ENCODE results near the gene CEP112.

Gene CEP112

DNA sequence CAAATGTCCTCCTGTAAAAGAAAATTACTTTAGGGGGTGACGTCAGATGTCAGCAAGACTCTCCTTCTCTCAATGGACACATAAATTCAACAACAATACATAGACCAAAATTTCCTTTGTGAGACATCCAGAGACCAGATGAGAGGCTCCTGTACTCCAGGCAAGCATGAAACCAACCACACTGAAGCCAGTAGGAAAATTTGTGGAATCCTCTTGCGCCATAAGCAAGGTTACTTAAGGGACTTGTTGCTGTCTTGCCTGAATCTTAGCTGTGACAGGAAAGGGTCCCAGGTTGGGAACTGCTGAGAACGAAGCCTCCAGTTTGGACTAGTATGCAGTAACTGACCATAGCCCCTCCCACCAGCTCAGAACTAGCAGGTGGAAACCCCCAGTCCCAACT, 56.0 kb downstream of the CEP112 start:
- no peak for TF ChIP-seq CTCF (IDR thresholded peaks at IDR 0.05; ENCODE audit: insufficient read depth, missing control alignments)
- DNase-seq (ENCODE audit: insufficient read length, low spot score), result no peak
- no peak for FAIRE-seq

DNA sequence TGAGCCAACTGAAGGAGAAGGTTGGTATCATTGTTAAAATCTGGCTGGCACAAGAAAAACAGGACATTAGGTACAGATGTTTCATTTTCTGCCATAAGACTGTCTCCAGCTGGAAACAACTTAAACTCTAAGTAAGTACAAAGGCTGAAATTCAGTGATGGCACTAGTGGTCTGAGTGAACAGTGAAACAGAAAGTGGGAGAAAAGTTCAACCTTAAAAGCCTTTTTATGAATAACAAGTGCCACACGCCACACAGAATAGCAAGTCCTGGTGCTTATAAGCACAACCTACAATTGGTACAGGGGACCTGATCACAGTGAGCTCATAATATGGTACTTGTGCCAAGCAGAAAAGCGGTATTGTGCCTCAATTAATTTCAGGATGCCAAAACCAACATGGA, 56.7 kb downstream of the CEP112 start:
- FAIRE-seq, result no peak
- no peak for DNase-seq (ENCODE audit: insufficient read length, low spot score)
- no peak for TF ChIP-seq CTCF (IDR thresholded peaks at IDR 0.05; ENCODE audit: insufficient read depth, missing control alignments)

GRCh38 chr17:66129759-66130158, 62.2 kb downstream of the CEP112 start:
- no peak for FAIRE-seq
- no peak for TF ChIP-seq CTCF (IDR thresholded peaks at IDR 0.05; ENCODE audit: insufficient read depth, missing control alignments)
- DNase-seq (ENCODE audit: insufficient read length, low spot score), result no peak

DNA sequence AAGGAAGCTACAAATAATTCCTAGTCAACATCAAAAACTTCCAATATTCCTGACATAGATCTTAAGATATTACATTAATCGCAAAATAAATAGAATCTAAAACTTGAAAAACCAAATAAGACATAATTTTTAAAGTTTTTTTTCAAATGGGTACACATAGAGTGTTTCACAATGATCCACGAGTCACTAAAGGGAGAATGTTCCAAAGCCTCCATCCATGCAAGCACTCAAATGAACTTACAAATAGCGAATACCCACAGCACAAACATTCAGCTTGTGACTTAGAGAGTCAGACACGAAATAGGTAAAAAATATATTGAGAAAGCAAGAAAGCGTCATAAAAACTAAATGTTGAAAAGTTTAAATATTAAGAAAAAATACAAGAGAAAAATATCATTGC, 65.7 kb downstream of the CEP112 start:
- DNase-seq (ENCODE audit: insufficient read length, low spot score) (no peak), FAIRE-seq (no peak)
- no peak for TF ChIP-seq CTCF (IDR thresholded peaks at IDR 0.05; ENCODE audit: insufficient read depth, missing control alignments)

GRCh38 chr17:66123163-66123562, 68.8 kb downstream of the CEP112 start:
- TF ChIP-seq CTCF (IDR thresholded peaks at IDR 0.05; ENCODE audit: insufficient read depth, missing control alignments), result no peak
- DNase-seq (ENCODE audit: insufficient read length, low spot score), result no peak
- no peak for FAIRE-seq

- TF ChIP-seq CTCF (IDR thresholded peaks at IDR 0.05; ENCODE audit: insufficient read depth, missing control alignments), result no peak
- no peak for DNase-seq (ENCODE audit: insufficient read length, low spot score)
- no peak for FAIRE-seq
Measured at GRCh38 chr17:66115246-66115645, 76.7 kb downstream of the CEP112 start.

DNA sequence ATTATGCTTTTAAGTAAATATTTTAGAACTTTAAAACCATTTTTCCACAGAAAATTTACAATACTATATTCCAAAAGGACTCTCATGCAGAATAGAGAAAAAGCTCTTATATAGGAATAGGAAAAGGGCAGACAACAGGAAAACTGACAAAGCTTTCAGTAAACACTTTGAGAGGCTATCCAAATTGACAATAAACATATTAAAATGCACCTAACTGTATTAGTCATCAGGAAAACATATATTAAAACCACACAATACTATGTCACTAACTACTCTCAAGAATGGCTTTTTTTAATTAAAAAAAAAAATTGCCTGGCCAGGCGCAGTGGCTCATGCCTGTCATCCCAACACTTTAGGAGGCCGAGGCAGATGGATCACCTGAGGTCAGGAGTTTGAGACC, 77.3 kb downstream of the CEP112 start:
- no peak for TF ChIP-seq CTCF (IDR thresholded peaks at IDR 0.05; ENCODE audit: insufficient read depth, missing control alignments)
- no peak for FAIRE-seq
- DNase-seq (ENCODE audit: insufficient read length, low spot score), result no peak
